Activated CD8-positive, alpha-beta memory T cell treated with anti-CD3 and anti-CD28 coated beads for 4 hours (primary cell): ENCODE data around the gene TCAIM.
"Not testable (repeated sequence)": the region's sequence is repeated elsewhere in the genome, so short reads cannot be mapped to it uniquely, and the experiment has no call there.

Source experiments
- DNase-seq, 2 donors: peaks; one replicate each; pipeline ENCODE4 v3.0.0-alpha.2; 2020; ENCODE audit warnings: low read depth in 2 of 2

TCAIM gene

GRCh38 chr3:44343421-44343820 lies 4.9 kb downstream of the TCAIM start:
- no peak for DNase-seq

- DNase-seq = not testable (repeated sequence)
These were observed 8.0 kb downstream of the TCAIM start for GRCh38 chr3:44346590-44346989.

- DNase-seq = no peak
These were observed 10.4 kb downstream of the TCAIM start for GRCh38 chr3:44348993-44349392.

DNA sequence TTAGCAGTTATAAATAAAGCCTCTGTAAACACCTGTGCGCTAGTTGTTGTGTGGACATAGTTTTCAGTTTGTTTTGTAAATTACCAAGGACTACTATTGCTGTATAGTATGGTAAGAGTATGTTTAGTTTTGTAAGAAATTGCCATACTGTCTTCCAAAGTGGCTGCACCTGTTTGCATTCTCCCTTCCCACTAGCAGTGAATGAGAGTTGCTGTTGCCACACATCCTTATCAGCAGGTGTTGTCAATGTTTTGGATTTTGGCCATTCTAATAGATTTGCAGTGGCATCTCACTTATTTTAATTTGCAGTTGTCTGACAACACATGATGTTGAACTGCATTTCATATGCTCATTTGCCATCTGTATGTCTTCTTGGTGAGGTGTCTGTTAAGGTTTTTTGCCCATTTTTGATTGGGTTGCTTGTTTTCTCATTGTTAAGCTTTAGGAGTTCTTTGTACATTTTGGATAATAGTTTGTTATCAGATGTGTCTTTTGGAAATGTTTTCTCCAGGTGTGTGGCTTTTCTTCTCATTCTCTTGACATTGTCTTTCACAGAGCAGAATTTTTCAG lies 14.9 kb downstream of the TCAIM start:
- no peak for DNase-seq

DNA sequence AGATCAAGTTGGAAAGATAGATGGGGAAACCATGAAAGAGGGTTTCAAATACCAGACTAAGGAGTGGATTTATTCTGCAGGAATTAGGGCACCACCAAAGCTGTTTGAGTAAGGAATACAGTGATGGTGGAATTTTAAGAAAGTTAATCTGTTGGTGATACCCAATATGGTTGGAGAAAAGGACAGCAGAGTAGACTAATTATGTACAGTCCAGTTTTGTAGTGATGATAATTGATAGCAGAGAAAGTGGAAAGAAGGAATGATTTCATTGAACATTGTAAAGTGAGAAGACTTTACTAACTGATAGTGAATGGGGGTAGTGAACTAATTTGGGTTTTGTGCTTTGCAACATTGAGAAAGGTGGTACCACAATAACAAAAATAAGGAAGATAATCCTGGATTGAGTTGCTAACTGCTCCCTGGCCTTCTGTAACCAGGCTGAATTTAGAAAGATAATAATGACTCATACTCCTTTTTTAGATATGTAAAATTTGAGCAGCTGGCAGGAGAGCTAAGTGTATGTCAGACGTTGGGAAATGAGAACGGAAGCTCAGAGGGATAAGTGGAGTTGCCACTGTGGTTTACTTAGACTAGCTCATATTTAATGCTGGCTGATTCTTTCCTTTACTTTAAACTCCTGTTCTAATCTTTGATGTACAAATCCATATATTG lies 16.9 kb downstream of the TCAIM start:
- no peak for DNase-seq

- DNase-seq = no peak
These were observed 20.7 kb downstream of the TCAIM start for GRCh38 chr3:44359146-44359751.

- no peak for DNase-seq
These were observed 25.0 kb downstream of the TCAIM start for GRCh38 chr3:44363591-44363990.

GRCh38 chr3:44365952-44366351 lies 27.4 kb downstream of the TCAIM start:
- DNase-seq = no peak

- DNase-seq = no peak
These were observed 36.9 kb downstream of the TCAIM start for GRCh38 chr3:44375450-44375849.

- no peak for DNase-seq
These were observed 48.8 kb downstream of the TCAIM start for GRCh38 chr3:44387404-44387803.

- DNase-seq = no peak
These were observed 53.9 kb downstream of the TCAIM start for GRCh38 chr3:44392489-44392888.

DNA sequence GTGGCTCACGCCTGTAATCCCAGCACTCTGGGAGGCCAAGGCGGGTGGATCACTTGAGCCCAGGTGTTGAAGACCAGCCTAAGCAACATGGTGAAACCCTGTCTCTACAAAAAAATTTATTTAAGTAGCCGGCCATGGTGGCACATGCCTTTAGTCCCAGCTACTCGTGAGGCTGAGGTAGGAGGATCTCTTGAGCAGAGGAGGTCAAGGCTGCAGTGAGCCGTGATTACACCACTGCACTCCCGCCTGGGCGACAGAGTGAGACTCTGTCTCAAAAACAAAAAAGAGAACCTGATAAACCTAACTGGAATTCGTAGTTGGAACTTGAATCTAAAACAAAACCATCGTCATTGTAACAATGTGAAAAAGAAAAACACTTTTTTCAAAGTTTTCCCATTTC lies 57.1 kb downstream of the TCAIM start:
- no peak for DNase-seq

DNA sequence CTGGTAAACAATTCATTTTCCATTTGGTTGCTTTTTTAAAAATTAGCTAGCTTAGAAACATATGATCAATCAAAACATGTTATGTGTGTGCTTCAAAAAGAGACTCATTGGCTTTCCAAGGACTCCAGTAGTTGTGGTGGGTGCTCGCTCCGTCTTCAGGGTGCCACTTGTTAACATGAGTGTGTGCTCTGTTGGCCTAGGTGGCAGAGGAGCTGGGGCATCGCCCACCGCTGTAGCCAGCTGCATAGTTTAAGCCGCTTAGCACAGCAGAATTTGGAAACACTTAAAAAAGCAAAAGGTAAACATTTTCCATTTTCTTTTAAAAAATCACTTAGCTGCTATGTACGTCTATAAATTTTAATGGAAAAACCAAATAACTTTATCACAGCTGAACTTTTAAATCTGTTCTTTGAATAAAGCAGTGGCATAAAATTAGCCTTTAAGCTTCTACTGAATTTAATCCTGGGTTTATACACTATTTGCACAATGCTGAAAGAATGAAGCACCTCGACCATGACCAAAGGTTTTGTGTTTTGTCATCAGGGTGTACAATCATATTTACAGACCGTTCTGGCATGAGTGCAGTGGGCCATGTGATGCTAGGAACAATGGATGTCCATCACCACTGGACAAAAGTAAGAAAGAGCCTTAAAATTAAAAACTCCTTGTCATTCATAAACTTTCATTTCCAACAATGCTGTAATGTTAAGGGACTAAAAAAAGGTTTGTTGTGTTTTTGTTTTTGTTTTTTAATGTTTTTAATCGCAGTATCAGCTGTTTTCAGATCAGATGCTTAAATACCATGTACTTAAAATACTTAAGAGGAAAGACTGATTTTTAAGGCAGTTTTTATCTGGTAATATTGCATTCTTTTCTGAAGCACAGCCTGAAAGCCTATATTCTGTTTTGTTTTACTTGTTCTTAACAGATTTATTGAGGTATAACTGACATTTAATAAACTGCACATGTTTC lies 57.9 kb downstream of the TCAIM start:
- DNase-seq = no peak

- DNase-seq = not testable (repeated sequence)
These were observed 59.7 kb downstream of the TCAIM start for GRCh38 chr3:44398271-44398670.

DNA sequence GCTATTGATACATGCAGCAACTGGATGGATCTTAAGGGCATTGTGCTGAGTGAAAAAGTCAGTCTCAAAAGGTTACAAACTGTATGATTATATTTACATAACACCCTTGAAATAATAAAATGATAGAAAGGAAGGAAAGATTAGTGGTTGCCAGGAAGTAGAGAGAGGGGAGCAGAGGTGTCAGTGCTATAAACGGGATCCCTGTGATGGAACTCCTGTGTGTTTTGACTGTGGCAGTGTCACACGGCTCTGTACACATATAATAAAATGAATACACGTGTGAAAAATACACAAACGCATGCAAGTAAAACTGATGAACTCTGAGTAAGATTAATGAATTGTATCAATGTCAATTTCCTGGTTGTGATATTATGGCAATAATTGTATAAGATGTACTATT lies 60.3 kb downstream of the TCAIM start:
- no peak for DNase-seq

GRCh38 chr3:44400771-44401170 lies 62.2 kb downstream of the TCAIM start:
- no peak for DNase-seq

DNA sequence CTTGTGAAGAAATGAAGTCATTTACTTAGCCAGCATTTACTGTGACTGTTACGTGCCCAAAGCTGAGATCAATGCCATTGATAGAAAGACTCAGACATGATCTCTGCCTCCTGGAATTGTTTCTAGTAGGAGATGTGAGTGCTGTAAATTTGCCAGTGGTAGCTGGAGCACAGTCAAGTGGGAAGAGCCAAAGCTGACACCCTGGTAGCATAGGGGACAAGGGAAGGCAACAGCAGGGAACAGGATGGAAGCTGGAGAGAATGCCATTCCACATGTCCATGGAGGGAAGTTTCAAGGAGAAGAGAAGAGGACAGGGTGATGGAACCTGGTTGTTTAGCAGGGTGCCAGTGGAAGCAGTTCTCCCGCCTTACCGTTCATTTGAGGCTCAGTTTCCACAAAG lies 64.0 kb downstream of the TCAIM start:
- no peak for DNase-seq

DNA sequence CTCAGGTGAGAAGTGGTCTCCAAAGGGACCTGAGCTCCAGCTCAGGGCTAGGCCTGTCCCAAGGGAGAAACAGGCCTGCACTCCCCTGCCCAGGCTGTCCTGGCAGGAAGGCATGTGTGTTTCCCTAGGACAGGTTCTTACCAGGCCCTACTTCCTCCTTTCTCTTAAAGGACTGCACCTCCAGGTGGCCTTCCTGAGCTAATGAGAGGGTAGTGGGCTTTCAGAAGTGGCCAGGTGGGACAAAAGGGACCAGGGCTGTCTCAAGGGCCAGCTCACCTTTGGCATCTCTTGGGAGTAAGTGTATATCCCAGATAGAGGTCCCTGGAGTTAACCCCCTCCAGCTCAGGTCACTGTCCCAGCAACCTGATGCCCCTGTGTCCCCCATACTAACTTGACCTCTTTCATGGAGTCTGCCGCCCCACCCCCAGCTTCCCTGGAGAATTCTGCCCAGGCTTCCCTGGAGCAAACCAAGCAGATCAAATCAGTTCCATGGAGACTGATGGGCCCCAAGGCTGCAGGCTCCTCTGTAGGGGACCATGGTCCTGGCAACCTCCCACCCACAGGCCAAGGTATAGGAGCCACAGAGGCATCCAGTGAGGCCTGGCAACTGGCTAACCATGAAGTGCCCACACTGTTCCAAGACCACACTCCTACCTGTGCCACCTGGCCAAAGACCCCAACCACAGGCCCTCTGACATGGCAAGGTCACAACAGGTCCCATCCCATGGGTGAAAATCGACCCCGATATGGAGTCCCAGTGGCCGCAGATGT lies 71.3 kb downstream of the TCAIM start:
- no peak for DNase-seq

- no peak for DNase-seq
These were observed 72.6 kb downstream of the TCAIM start for GRCh38 chr3:44411031-44411645.

GRCh38 chr3:44412365-44412764 lies 73.8 kb downstream of the TCAIM start:
- DNase-seq = no peak

- DNase-seq = no peak
These were observed 76.0 kb downstream of the TCAIM start for GRCh38 chr3:44414517-44415090.
